Endothelial cell of umbilical vein (primary cell): Measurements from ENCODE around the gene RNF40.

ENCODE experiments used
- EZH2 ChIP-seq: IDR thresholded peaks from 2 replicates; pipeline ENCODE4 v1.6.1; 2012; ENCODE audit warnings: borderline replicate concordance, low read depth, mild to moderate bottlenecking, moderate library complexity, low read length, inconsistent platforms; ENCODE audit not compliant: severe bottlenecking
- FOS ChIP-seq: IDR thresholded peaks from 2 replicates; pipeline ENCODE4 v1.6.1; 2011; ENCODE audit warnings: mild to moderate bottlenecking, low read length, moderate library complexity, borderline replicate concordance; ENCODE audit not compliant: insufficient read depth
- GATA2 ChIP-seq: IDR thresholded peaks from 2 replicates; pipeline ENCODE4 v1.7.0; 2011; ENCODE audit warnings: low read depth, mild to moderate bottlenecking, moderate library complexity, mixed read lengths, low read length; ENCODE audit not compliant: insufficient read length, insufficient read depth
- MYC ChIP-seq: IDR thresholded peaks from one replicate; pipeline ENCODE4 v1.6.1; 2011; ENCODE audit warnings: mild to moderate bottlenecking, low read depth, low read length
- POLR2A ChIP-seq: IDR thresholded peaks from 2 replicates; pipeline ENCODE4 v1.6.1; 2012; ENCODE audit warnings: low read depth, mild to moderate bottlenecking, control low read depth, low read length
- POLR2AphosphoS5 ChIP-seq: IDR thresholded peaks from 2 replicates; pipeline ENCODE4 v1.6.1; 2012; ENCODE audit warnings: low read depth, mild to moderate bottlenecking, control low read depth, low read length, moderate library complexity; ENCODE audit not compliant: insufficient read depth
- TF ChIP-seq, protein P1 (sequence below), 2 donors: IDR thresholded peaks; 1 replicate in 1 of 2; 2 replicates in 1 of 2; pipeline ENCODE4 v1.5.1; 2011; ENCODE audit warnings: low read length in 2 of 2, mild to moderate bottlenecking in 2 of 2, moderate library complexity in 2 of 2, control low read depth in 1 of 2, inconsistent platforms in 1 of 2, low read depth in 1 of 2; ENCODE audit not compliant: insufficient read depth in 1 of 2; ENCODE audit errors: extremely low read depth in 1 of 2
- TF ChIP-seq, protein P2 (sequence below): IDR thresholded peaks from 2 replicates; pipeline ENCODE4 v1.6.1; 2011; ENCODE audit not compliant: insufficient read depth, insufficient read length

DNA sequence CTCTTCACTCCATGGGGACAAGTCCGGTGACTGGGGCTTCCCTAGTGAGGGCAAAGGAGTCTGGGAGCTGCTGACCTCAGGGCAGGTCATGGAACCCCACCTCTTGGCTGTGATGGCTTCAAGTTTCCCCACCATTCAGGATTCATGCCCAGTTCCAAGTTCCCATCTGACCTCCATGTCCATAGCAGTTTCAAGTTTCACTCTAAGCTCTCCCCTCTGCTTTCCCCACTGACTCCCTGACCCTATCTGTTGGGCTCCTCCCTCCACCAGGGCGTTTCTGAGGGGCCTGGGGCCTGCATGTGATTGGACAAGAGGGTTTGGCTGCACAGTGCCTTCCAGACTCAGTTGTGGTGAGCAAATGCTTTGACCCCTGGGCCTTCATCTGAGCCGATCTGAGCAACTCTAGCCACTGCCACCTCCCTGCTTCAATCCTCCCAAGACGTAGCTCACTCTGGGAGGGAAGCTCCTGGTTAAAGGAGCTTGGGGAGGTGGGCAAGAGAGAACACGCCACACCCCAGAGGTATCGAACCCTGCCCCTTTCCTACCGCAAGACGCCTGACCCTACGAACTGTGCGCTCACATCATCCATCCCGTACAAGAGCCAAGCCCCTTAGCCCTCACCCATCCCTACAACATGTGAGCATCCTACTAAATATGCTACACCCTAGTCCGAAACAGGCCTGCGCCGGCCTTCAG lies 16.6 kb downstream of the RNF40 start:
- TF ChIP-seq, protein P1, sequence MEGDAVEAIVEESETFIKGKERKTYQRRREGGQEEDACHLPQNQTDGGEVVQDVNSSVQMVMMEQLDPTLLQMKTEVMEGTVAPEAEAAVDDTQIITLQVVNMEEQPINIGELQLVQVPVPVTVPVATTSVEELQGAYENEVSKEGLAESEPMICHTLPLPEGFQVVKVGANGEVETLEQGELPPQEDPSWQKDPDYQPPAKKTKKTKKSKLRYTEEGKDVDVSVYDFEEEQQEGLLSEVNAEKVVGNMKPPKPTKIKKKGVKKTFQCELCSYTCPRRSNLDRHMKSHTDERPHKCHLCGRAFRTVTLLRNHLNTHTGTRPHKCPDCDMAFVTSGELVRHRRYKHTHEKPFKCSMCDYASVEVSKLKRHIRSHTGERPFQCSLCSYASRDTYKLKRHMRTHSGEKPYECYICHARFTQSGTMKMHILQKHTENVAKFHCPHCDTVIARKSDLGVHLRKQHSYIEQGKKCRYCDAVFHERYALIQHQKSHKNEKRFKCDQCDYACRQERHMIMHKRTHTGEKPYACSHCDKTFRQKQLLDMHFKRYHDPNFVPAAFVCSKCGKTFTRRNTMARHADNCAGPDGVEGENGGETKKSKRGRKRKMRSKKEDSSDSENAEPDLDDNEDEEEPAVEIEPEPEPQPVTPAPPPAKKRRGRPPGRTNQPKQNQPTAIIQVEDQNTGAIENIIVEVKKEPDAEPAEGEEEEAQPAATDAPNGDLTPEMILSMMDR (IDR thresholded peaks at IDR 0.05; ENCODE audit: extremely low read depth in 1 of 2, insufficient read depth in 1 of 2, low read depth in 1 of 2, low read length in 2 of 2) = no peak
- TF ChIP-seq, protein P2, sequence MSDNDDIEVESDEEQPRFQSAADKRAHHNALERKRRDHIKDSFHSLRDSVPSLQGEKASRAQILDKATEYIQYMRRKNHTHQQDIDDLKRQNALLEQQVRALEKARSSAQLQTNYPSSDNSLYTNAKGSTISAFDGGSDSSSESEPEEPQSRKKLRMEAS = no peak
- no peak for TF ChIP-seq EZH2
- TF ChIP-seq POLR2AphosphoS5 = no peak
- TF ChIP-seq POLR2A = no peak
- TF ChIP-seq GATA2 = no peak
- TF ChIP-seq FOS = no peak
- no peak for TF ChIP-seq MYC
